Transverse colon (tissue), 4 donors: ENCODE results near the gene BLM.

Experiments
- CTCF ChIP-seq, 5 experiments: fragments of 200-600 bp in 3 of 5; fragments of 450-650 bp in 2 of 5; sonication (generic) in 3 of 5; IDR thresholded peaks; 1 replicate in 2 of 5; 2 replicates in 3 of 5; pipeline ENCODE4 v1.5.1; 2016 to 2017; ENCODE audit warnings: antibody characterized with exemption in 5 of 5, inconsistent platforms in 3 of 5, mild to moderate bottlenecking in 2 of 5, moderate library complexity in 1 of 5
- POLR2AphosphoS5 ChIP-seq, 3 donors: sonication (generic); formaldehyde crosslinking; IDR thresholded peaks; one replicate each; pipeline ENCODE4 v1.6.1; 2016; ENCODE audit warnings: antibody characterized with exemption in 3 of 3

- TF ChIP-seq CTCF (IDR thresholded peaks at IDR 0.05) (no peak), POLR2AphosphoS5 (IDR thresholded peaks at IDR 0.05) (no peak)
Measured at GRCh38 chr15:90838139-90838538, 121.0 kb downstream of the BLM start.
